ENCODE measurements around the gene NAT16. TPM values are rescaled to one million over a fixed set of nuclear protein-coding genes. Genes with fewer than 3 reads are reported as not detected.

Gene NAT16
- total and polyA plus RNA-seq, 2 of the 13 experiments (the other 11 are each of a cell fraction or from before 2014, with no cell fraction given): 0.04 TPM; not detected in 1

- TF ChIP-seq ZNF567 (CRISPR knock-in tag; IDR thresholded peaks at IDR 0.05; ENCODE audit: borderline replicate concordance) (0 out of 2 replicates have a peak, but pooled peaks have one; percentile 52), ATM (IDR thresholded peaks at IDR 0.05; ENCODE audit: borderline replicate concordance) (no peak), XBP1 (CRISPR knock-in tag; IDR thresholded peaks at IDR 0.05) (no peak), GRHL1 (CRISPR knock-in tag; conservative IDR thresholded peaks at IDR 0.05) (no peak), THAP11 (CRISPR knock-in tag; IDR thresholded peaks at IDR 0.05) (0 out of 2 replicates have a peak, but pooled peaks have one; percentile 12), ZBTB8A (CRISPR knock-in tag; IDR thresholded peaks at IDR 0.05; ENCODE audit: borderline replicate concordance, low read depth) (no peak), ZNF383 (CRISPR knock-in tag; IDR thresholded peaks at IDR 0.05; ENCODE audit: borderline replicate concordance) (no peak), DZIP1 (CRISPR knock-in tag; IDR thresholded peaks at IDR 0.05) (peak; percentile 19), ATF6 (CRISPR knock-in tag; conservative IDR thresholded peaks at IDR 0.05) (no peak), ZSCAN9 (CRISPR knock-in tag; IDR thresholded peaks at IDR 0.05; ENCODE audit: borderline replicate concordance) (no peak), PITX1 (CRISPR knock-in tag; IDR thresholded peaks at IDR 0.05) (no peak), SMARCE1 (IDR thresholded peaks at IDR 0.05; ENCODE audit: borderline replicate concordance) (no peak), ZNF451 (CRISPR knock-in tag; IDR thresholded peaks at IDR 0.05) (no peak), ZNF615 (CRISPR knock-in tag; IDR thresholded peaks at IDR 0.05; ENCODE audit: borderline replicate concordance) (no peak), ZNF704 (CRISPR knock-in tag; IDR thresholded peaks at IDR 0.05; ENCODE audit: borderline replicate concordance) (no peak), THRA (CRISPR knock-in tag; IDR thresholded peaks at IDR 0.05; ENCODE audit: borderline replicate concordance) (peak; percentile 10; the same call in 1 of the 2 replicates), RFX3 (CRISPR knock-in tag; IDR thresholded peaks at IDR 0.05) (no peak), ZNF605 (CRISPR knock-in tag; IDR thresholded peaks at IDR 0.05) (no peak; the same call in 1 of the 2 replicates), MLX (CRISPR knock-in tag; IDR thresholded peaks at IDR 0.05) (no peak)
Observed at GRCh38 chr7:101201695-101202602, 21.9 kb upstream of the NAT16 start (continued).
